H1 (cell line): Measurements from ENCODE around the gene CLIC1. TPM values are rescaled to one million over a fixed set of nuclear protein-coding genes. Genes with fewer than 3 reads are reported as not detected.

Experiments used
- ASH2L ChIP-seq: fragments of 200-600, 300-600 bp; sonication (generic); IDR thresholded peaks from one replicate; pipeline ENCODE4 v1.7.1; 2017; ENCODE audit warnings: low read length
- CREB1 ChIP-seq: IDR thresholded peaks from 2 replicates; pipeline ENCODE4 v1.6.1; 2012; ENCODE audit warnings: inconsistent platforms
- EGR1 ChIP-seq: IDR thresholded peaks from 2 replicates; pipeline ENCODE4 v1.6.1; 2011; ENCODE audit warnings: low read depth, low read length, borderline replicate concordance
- HDAC2 ChIP-seq, 2 experiments: fragments of 300-600 bp in 1 of 2; sonication (generic) in 1 of 2; IDR thresholded peaks; 2 replicates each; pipeline ENCODE4 v1.6.1; 2011 to 2012; ENCODE audit warnings: low read depth in 2 of 2, low read length in 2 of 2, mild to moderate bottlenecking in 2 of 2, moderate library complexity in 2 of 2, borderline replicate concordance in 1 of 2, inconsistent platforms in 1 of 2
- KDM1A ChIP-seq: fragments of 200-600, 300-600 bp; sonication (generic); IDR thresholded peaks from 2 replicates; pipeline ENCODE4 v1.7.1; 2016; ENCODE audit warnings: mild to moderate bottlenecking, low read length, borderline replicate concordance
- KDM4A ChIP-seq: IDR thresholded peaks from one replicate; pipeline ENCODE4 v1.7.1; 2012; ENCODE audit warnings: low read depth, mild to moderate bottlenecking, moderate library complexity, low read length, inconsistent platforms; ENCODE audit not compliant: severe bottlenecking
- PHF8 ChIP-seq: fragments of 200-600 bp; sonication (generic); conservative IDR thresholded peaks from 2 replicates; pipeline ENCODE4 v1.7.1; 2012; ENCODE audit warnings: low read depth, mild to moderate bottlenecking, inconsistent platforms, low read length, moderate library complexity
- POLR2AphosphoS5 ChIP-seq: IDR thresholded peaks from 2 replicates; pipeline ENCODE4 v1.6.1; 2011; ENCODE audit warnings: low read depth, low read length
- RBBP5 ChIP-seq: IDR thresholded peaks from 2 replicates; pipeline ENCODE4 v1.7.1; 2012; ENCODE audit warnings: low read depth, mild to moderate bottlenecking, inconsistent platforms, low read length, moderate library complexity, borderline replicate concordance
- SIN3A ChIP-seq, 2 experiments: IDR thresholded peaks in 1 of 2; conservative IDR thresholded peaks in 1 of 2; 2 replicates each; pipeline ENCODE4 v1.6.1; 2011 to 2012; ENCODE audit warnings: low read length in 2 of 2, improper control_type of control experiment in 1 of 2, low read depth in 1 of 2, mild to moderate bottlenecking in 1 of 2
- SP1 ChIP-seq: IDR thresholded peaks from 2 replicates; pipeline ENCODE4 v1.6.1; 2011; ENCODE audit warnings: low read depth, low read length
- SUZ12 ChIP-seq: fragments of 200-600 bp; sonication (generic); IDR thresholded peaks from 2 replicates; pipeline ENCODE4 v1.6.1; 2012; ENCODE audit warnings: mild to moderate bottlenecking, inconsistent platforms, low read length, moderate library complexity, mixed read lengths
- TAF1 ChIP-seq: IDR thresholded peaks from 2 replicates; pipeline ENCODE4 v1.6.1; 2011; ENCODE audit warnings: mild to moderate bottlenecking, low read depth, low read length
- TBP ChIP-seq: IDR thresholded peaks from 2 replicates; pipeline ENCODE4 v1.6.1; 2011; ENCODE audit warnings: low read depth, low read length, improper control_type of control experiment
- TEAD4 ChIP-seq: IDR thresholded peaks from 2 replicates; pipeline ENCODE4 v1.6.1; 2012; ENCODE audit warnings: low read depth, low read length, inconsistent platforms, mixed read lengths
- polyA plus RNA-seq, 7 experiments: library from polyadenylated mRNA; depleted of rRNA in 3 of 7; stranded (reverse) in 5 of 7; unstranded in 2 of 7; fragments of >200 nt in 5 of 7; fragments of 200-250 nt in 2 of 7; gene quantifications; 1 replicate in 5 of 7; 2 replicates in 1 of 7; 4 replicates in 1 of 7; pipeline versions ENCODE4 v1.2.1 to v1.2.3, GENCODE V29; 2011 to 2013; ENCODE audit warnings: missing spikeins in 2 of 7, mixed read lengths in 2 of 7
- total RNA-seq: library from RNA; stranded (reverse); fragmentation: NEBNext Ultra II Directional; extraction: Animal tissue kit (Norgen Biotek cat#: 25700); gene quantifications from 2 replicates; pipeline ENCODE4 v1.2.1, GENCODE V29; 2021
- TF ChIP-seq, protein P1 (sequence below): IDR thresholded peaks from 2 replicates; pipeline ENCODE4 v1.6.1; 2012; ENCODE audit warnings: inconsistent platforms

CLIC1 gene
- total and polyA plus RNA-seq, 2 of the 8 experiments (the other 6 are each of a cell fraction or from before 2014, with no cell fraction given): 250 to 277 TPM

DNA sequence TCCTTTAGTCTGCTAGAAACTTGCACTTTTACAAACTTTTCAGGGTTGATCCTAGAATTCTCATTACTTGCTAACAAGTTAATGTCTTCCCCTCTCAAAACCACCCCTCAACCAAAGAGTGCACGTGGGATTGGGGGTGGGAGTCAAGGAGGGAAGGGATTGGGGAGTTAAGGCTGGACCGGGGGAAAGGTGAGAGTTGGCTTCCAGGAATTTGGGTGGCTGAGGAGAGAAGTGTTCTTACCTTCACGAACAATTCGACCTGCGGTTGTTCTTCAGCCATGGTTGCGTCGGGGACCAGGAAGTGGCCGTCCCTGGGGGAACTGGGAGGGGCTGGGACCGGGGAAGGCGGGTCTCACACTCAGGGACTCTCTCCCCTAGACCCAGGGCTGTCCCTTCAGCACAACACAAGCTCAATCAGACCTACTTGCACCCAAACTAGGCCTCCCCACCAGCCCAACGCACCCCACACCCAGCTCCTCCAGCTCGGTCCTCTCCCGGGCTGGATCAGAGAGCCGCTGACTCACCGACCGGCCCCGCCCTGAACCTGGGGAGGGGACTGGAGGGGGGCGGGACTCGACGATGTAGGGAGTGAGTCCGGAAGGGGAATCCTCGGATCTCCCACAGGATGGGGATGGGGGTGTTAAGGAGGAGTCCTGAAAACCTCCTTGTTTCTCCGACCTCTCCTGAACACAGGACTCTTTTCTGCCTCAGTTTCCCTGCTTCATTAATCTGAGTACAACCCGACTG is at the start of gene CLIC1 (continued):
- TF ChIP-seq POLR2AphosphoS5 (0 out of 2 replicates have a peak, but pooled peaks have one; percentile 58), TEAD4 (no peak), KDM1A (no peak), CREB1 (no peak), PHF8 (peak; percentile 57), RBBP5 (0 out of 2 replicates have a peak, but pooled peaks have one; percentile 11), KDM4A (peak; percentile 46), HDAC2 (IDR thresholded peaks at IDR 0.05; ENCODE audit: borderline replicate concordance in 1 of 2, low read depth in 2 of 2, low read length in 2 of 2) (peak in 1 of 2 experiments; percentile 49; a peak in 1 of 4 replicates), ASH2L (peak; percentile 73), SIN3A (conservative IDR thresholded peaks at IDR 0.05 in 1 of 2, IDR thresholded peaks at IDR 0.05 in 1 of 2; ENCODE audit: low read depth in 1 of 2, low read length in 2 of 2) (peak; percentile 5 to 22; a peak in 1 of 4 replicates), TBP (0 out of 2 replicates have a peak, but pooled peaks have one; percentile 33), SUZ12 (no peak), TAF1 (peak; percentile 51), SP1 (peak; percentile 47; the same call in 1 of the 2 replicates), EGR1 (no peak)
- TF ChIP-seq, protein P1, sequence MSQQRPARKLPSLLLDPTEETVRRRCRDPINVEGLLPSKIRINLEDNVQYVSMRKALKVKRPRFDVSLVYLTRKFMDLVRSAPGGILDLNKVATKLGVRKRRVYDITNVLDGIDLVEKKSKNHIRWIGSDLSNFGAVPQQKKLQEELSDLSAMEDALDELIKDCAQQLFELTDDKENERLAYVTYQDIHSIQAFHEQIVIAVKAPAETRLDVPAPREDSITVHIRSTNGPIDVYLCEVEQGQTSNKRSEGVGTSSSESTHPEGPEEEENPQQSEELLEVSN: no peak; the same call in 1 of the 2 replicates
- TF ChIP-seq, all 59 proteins: peak for 13
